ENCODE data around the gene CDH16.

DNA sequence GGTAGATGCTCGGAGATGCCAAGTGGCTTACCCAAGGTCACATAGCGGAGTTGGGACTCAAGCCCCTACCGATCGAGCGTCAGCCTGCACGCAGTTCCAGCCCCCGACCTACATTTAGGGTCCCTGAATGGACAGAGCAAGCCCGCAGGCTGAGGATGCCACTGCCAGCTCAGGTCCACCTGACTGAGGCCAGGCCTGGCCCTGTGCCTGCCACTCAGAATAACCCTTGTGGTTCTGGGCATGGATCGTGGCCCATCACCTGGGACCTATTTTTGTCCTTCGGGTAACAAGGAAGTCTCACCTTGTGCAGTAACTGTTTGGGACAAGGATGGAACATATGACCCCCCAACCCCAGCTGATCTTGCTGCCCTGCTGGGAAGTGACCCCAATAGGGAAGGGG lies 17.1 kb downstream of the CDH16 start:
- TF ChIP-seq POLR2A (IDR thresholded peaks at IDR 0.05; ENCODE audit: low read depth, low read length) = no peak
- TF ChIP-seq TAF1 (IDR thresholded peaks at IDR 0.05; ENCODE audit: low read depth, low read length) = no peak
- no peak for TF ChIP-seq POLR2AphosphoS5 (IDR thresholded peaks at IDR 0.05; ENCODE audit: low read depth, low read length)
- TF ChIP-seq PAX5 (IDR thresholded peaks at IDR 0.05; ENCODE audit: insufficient read depth, low read length, severe bottlenecking) = no peak
- no peak for TF ChIP-seq POU2F2 (IDR thresholded peaks at IDR 0.05; ENCODE audit: low read depth, low read length)

All from GM12891 (cell line).